Right lobe of liver (tissue), 4 donors: Measurements from ENCODE around the gene MKLN1.

Experiments used
- CTCF ChIP-seq, 4 donors: fragments of 200-600 bp in 3 of 4; fragments of 450-650 bp in 1 of 4; IDR thresholded peaks; one replicate each; pipeline versions ENCODE4 v1.5.1 to v1.8.0; 2016 to 2022; ENCODE audit warnings: antibody characterized with exemption in 4 of 4, mild to moderate bottlenecking in 2 of 4
- POLR2A ChIP-seq: fragments of 450-650 bp; IDR thresholded peaks from one replicate; pipeline ENCODE4 v1.6.1; 2017; ENCODE audit warnings: antibody characterized with exemption, mild to moderate bottlenecking
- donor health status: DM: no; HTN: no; CAD: no.
- donor health status: DM: no; HTN: no; CAD: no.
- donor health status: DM: no; HTN: yes; CAD: no.

GRCh38 chr7:131320603-131321002 is 7.1 kb upstream of the MKLN1 start:
- no peak for TF ChIP-seq POLR2A
- TF ChIP-seq CTCF (IDR thresholded peaks at IDR 0.05), result no peak
